Activated T-cell treated with anti-CD3 and anti-CD28 coated beads, Interleukin-2, amount 50 U/mL, for 4 hours (primary cell): Measurements from ENCODE around the gene CNRIP1. TPM values are rescaled to one million over a fixed set of nuclear protein-coding genes. Genes with fewer than 3 reads are reported as not detected.
"Not testable (repeated sequence)": the region's sequence is repeated elsewhere in the genome, so short reads cannot be mapped to it uniquely, and the experiment has no call there.

Source experiments
- ATAC-seq, 2 donors: fragments of 200-7000 bp; cut with Tn5 transposase; one replicate each; pipeline ENCODE4 v1.10.0; 2021
- DNase-seq: peaks from one replicate; pipeline ENCODE4 v3.0.0-alpha.2; 2020
- H3K27me3 Mint-ChIP-seq: one replicate; pipeline ENCODE4 v1.8.0; 2021; ENCODE audit warnings: low read depth, mixed read lengths
- H3K36me3 Mint-ChIP-seq: one replicate; pipeline ENCODE4 v1.8.0; 2022; ENCODE audit warnings: mixed read lengths; ENCODE audit not compliant: insufficient read depth
- H3K4me1 Mint-ChIP-seq: one replicate; pipeline ENCODE4 v1.8.0; 2021; ENCODE audit warnings: low read depth, mixed read lengths
- H3K4me3 Mint-ChIP-seq: one replicate; pipeline ENCODE4 v1.8.0; 2021; ENCODE audit warnings: mild to moderate bottlenecking, moderate library complexity, mixed read lengths
- H3K9me3 Mint-ChIP-seq: one replicate; pipeline ENCODE4 v1.8.0; 2021; ENCODE audit warnings: mixed read lengths
- total RNA-seq, 3 donors: library from RNA; stranded (reverse); gene quantifications; one replicate each; pipeline ENCODE4 v1.2.1, GENCODE V29; 2021

Gene CNRIP1
- total RNA-seq, 3 donors from 2014 or later, result 0.11 to 0.13 TPM; not detected in 1

- no peak for DNase-seq
- Mint-ChIP-seq H3K4me1 (peaks cover 7% of the 10 kb centered on the region), H3K36me3 (no peaks in the 10 kb centered on the region), H3K27me3 (peaks cover 56% of the 10 kb centered on the region), H3K4me3 (peak overlapping the region; percentile 60), H3K9me3 (peaks cover under 1% of the 10 kb centered on the region)
- peak in 1 of 2 donors; percentile 25 for ATAC-seq
These were observed 793 bp downstream of the CNRIP1 start for GRCh38 chr2:68318914-68319397.

- ATAC-seq (no peak), DNase-seq (no peak)
- peak overlapping the region; percentile 60 for H3K4me3 Mint-ChIP-seq
- no peaks in the 10 kb centered on the region for H3K36me3 Mint-ChIP-seq
- peaks cover 3% of the 10 kb centered on the region for H3K9me3 Mint-ChIP-seq
- peaks cover 7% of the 10 kb centered on the region for H3K4me1 Mint-ChIP-seq
- peaks cover 57% of the 10 kb centered on the region for H3K27me3 Mint-ChIP-seq
These were observed 1.5 kb downstream of the CNRIP1 start for GRCh38 chr2:68317971-68318913.

- H3K27me3 Mint-ChIP-seq, result peaks cover 47% of the 10 kb centered on the region
- H3K9me3 Mint-ChIP-seq, result peaks cover 3% of the 10 kb centered on the region
- H3K4me3 Mint-ChIP-seq, result no peak overlapping the region
- ATAC-seq (no peak), DNase-seq (no peak)
- no peaks in the 10 kb centered on the region for H3K36me3 Mint-ChIP-seq
- H3K4me1 Mint-ChIP-seq, result peaks cover 7% of the 10 kb centered on the region
These were observed 3.6 kb downstream of the CNRIP1 start for GRCh38 chr2:68316111-68316510.

- Mint-ChIP-seq H3K4me3 (no peak overlapping the region), H3K4me1 (no peaks in the 10 kb centered on the region), H3K27me3 (peaks cover 27% of the 10 kb centered on the region), H3K36me3 (no peaks in the 10 kb centered on the region), H3K9me3 (peaks cover 3% of the 10 kb centered on the region)
- DNase-seq (no peak), ATAC-seq (no peak)
These were observed 8.7 kb downstream of the CNRIP1 start for GRCh38 chr2:68311033-68311432.

- Mint-ChIP-seq H3K36me3 (no peaks in the 10 kb centered on the region), H3K4me3 (no peak overlapping the region), H3K27me3 (peaks cover 23% of the 10 kb centered on the region), H3K4me1 (no peaks in the 10 kb centered on the region), H3K9me3 (peaks cover 3% of the 10 kb centered on the region)
- DNase-seq (no peak), ATAC-seq (no peak)
These were observed 10.3 kb downstream of the CNRIP1 start for GRCh38 chr2:68309426-68309825.

GRCh38 chr2:68303902-68304272 is 15.9 kb downstream of the CNRIP1 start:
- H3K9me3 Mint-ChIP-seq, ATAC-seq, H3K36me3 Mint-ChIP-seq, H3K4me1 Mint-ChIP-seq, H3K4me3 Mint-ChIP-seq, DNase-seq: not testable (repeated sequence)
- H3K27me3 Mint-ChIP-seq, result peaks cover 10% of the 10 kb centered on the region

- ATAC-seq (no peak), DNase-seq (no peak)
- no peaks in the 10 kb centered on the region for H3K36me3 Mint-ChIP-seq
- H3K4me3 Mint-ChIP-seq, result no peak overlapping the region
- no peaks in the 10 kb centered on the region for H3K4me1 Mint-ChIP-seq
- peaks cover 8% of the 10 kb centered on the region for H3K27me3 Mint-ChIP-seq
- no peaks in the 10 kb centered on the region for H3K9me3 Mint-ChIP-seq
These were observed 16.5 kb downstream of the CNRIP1 start for GRCh38 chr2:68303033-68303901.

- H3K36me3 Mint-ChIP-seq, result no peaks in the 10 kb centered on the region
- no peak for ATAC-seq
These were observed 17.4 kb downstream of the CNRIP1 start for GRCh38 chr2:68302281-68302875.

GRCh38 chr2:68295516-68295915 is 24.2 kb downstream of the CNRIP1 start:
- ATAC-seq, result no peak
- H3K9me3 Mint-ChIP-seq, result no peaks in the 10 kb centered on the region
- no peak for DNase-seq
- H3K4me3 Mint-ChIP-seq, result no peak overlapping the region
- peaks cover 3% of the 10 kb centered on the region for H3K27me3 Mint-ChIP-seq
- no peaks in the 10 kb centered on the region for H3K36me3 Mint-ChIP-seq
- H3K4me1 Mint-ChIP-seq, result no peaks in the 10 kb centered on the region

More at GRCh38 chr2:68302281-68302875, 17.4 kb downstream of the CNRIP1 start:
- Mint-ChIP-seq H3K27me3 (peaks cover 8% of the 10 kb centered on the region), H3K9me3 (no peaks in the 10 kb centered on the region), H3K4me1 (no peaks in the 10 kb centered on the region), H3K4me3 (no peak overlapping the region)
- no peak for DNase-seq

GRCh38 chr2:68294913-68295312 is 24.8 kb downstream of the CNRIP1 start:
- Mint-ChIP-seq H3K4me3 (no peak overlapping the region), H3K36me3 (no peaks in the 10 kb centered on the region), H3K4me1 (no peaks in the 10 kb centered on the region), H3K27me3 (peaks cover 3% of the 10 kb centered on the region), H3K9me3 (no peaks in the 10 kb centered on the region)
- no peak for ATAC-seq
- no peak for DNase-seq

- Mint-ChIP-seq H3K4me1 (no peaks in the 10 kb centered on the region), H3K36me3 (no peaks in the 10 kb centered on the region), H3K4me3 (no peak overlapping the region), H3K27me3 (peaks cover 4% of the 10 kb centered on the region), H3K9me3 (no peaks in the 10 kb centered on the region)
- DNase-seq, result no peak
- ATAC-seq, result no peak
These were observed 25.6 kb downstream of the CNRIP1 start for GRCh38 chr2:68294187-68294586.

GRCh38 chr2:68293755-68294154 is 26.0 kb downstream of the CNRIP1 start:
- Mint-ChIP-seq H3K4me1 (no peaks in the 10 kb centered on the region), H3K27me3 (peaks cover 4% of the 10 kb centered on the region), H3K4me3 (no peak overlapping the region), H3K9me3 (no peaks in the 10 kb centered on the region), H3K36me3 (no peaks in the 10 kb centered on the region)
- no peak for DNase-seq
- ATAC-seq, result no peak

- DNase-seq, result no peak
- no peaks in the 10 kb centered on the region for H3K36me3 Mint-ChIP-seq
- peaks cover 4% of the 10 kb centered on the region for H3K27me3 Mint-ChIP-seq
- no peaks in the 10 kb centered on the region for H3K9me3 Mint-ChIP-seq
- H3K4me1 Mint-ChIP-seq, result no peaks in the 10 kb centered on the region
- no peak for ATAC-seq
- H3K4me3 Mint-ChIP-seq, result no peak overlapping the region
These were observed 26.7 kb downstream of the CNRIP1 start for GRCh38 chr2:68293024-68293423.

GRCh38 chr2:68292108-68292710 is 27.5 kb downstream of the CNRIP1 start:
- peaks cover 7% of the 10 kb centered on the region for H3K27me3 Mint-ChIP-seq
- no peaks in the 10 kb centered on the region for H3K36me3 Mint-ChIP-seq
- no peak for ATAC-seq
- H3K4me3 Mint-ChIP-seq, result no peak overlapping the region
- DNase-seq, result peak; percentile 8
- no peaks in the 10 kb centered on the region for H3K4me1 Mint-ChIP-seq
- H3K9me3 Mint-ChIP-seq, result no peaks in the 10 kb centered on the region
